Fibroblast of mammary gland (primary cell): ENCODE measurements around the gene NT5DC4.

Experiments used
- DNase-seq: peaks from one replicate; pipeline ENCODE4 v3.0.0-alpha.2; 2010; ENCODE audit warnings: low read depth
- H3K4me3 ChIP-seq: 2 replicates; pipeline ENCODE4 v1.5.1; 2011; ENCODE audit warnings: low read depth, mild to moderate bottlenecking, low read length, moderate library complexity; ENCODE audit not compliant: control insufficient read depth
- CTCF ChIP-seq: conservative IDR thresholded peaks from 2 replicates; pipeline ENCODE4 v1.5.1; 2011; ENCODE audit warnings: low read depth, low read length, inconsistent platforms; ENCODE audit not compliant: control insufficient read depth, insufficient read depth

NT5DC4 gene

GRCh38 chr2:112768432-112768831, 47.6 kb downstream of the NT5DC4 start:
- peak; percentile 63 for DNase-seq
- peak; percentile 34 for TF ChIP-seq CTCF
- no peak overlapping the region for H3K4me3 ChIP-seq

GRCh38 chr2:112772322-112772721, 51.5 kb downstream of the NT5DC4 start:
- TF ChIP-seq CTCF = no peak
- no peak overlapping the region for H3K4me3 ChIP-seq
- DNase-seq = no peak

GRCh38 chr2:112772911-112773475, 52.2 kb downstream of the NT5DC4 start:
- no peak overlapping the region for H3K4me3 ChIP-seq
- TF ChIP-seq CTCF = no peak
- no peak for DNase-seq

- H3K4me3 ChIP-seq = no peak overlapping the region
- DNase-seq = no peak
- TF ChIP-seq CTCF = no peak
Observed at GRCh38 chr2:112773556-112773955, 52.7 kb downstream of the NT5DC4 start.

- TF ChIP-seq CTCF = no peak
- no peak for DNase-seq
Observed at GRCh38 chr2:112774536-112775285, 53.9 kb downstream of the NT5DC4 start.

GRCh38 chr2:112776113-112776512, 55.3 kb downstream of the NT5DC4 start:
- DNase-seq = no peak
- TF ChIP-seq CTCF = no peak
- no peak overlapping the region for H3K4me3 ChIP-seq

More at GRCh38 chr2:112774536-112775285, 53.9 kb downstream of the NT5DC4 start:
- H3K4me3 ChIP-seq = no peak overlapping the region
